Measurements from ENCODE around the gene ADGRD2.

Gene ADGRD2

GRCh38 chr9:124437086-124437485 is 13.2 kb upstream of the ADGRD2 start:
- no peak for DNase-seq (ENCODE audit: low read depth)

GRCh38 chr9:124438091-124438490 is 12.2 kb upstream of the ADGRD2 start:
- DNase-seq (ENCODE audit: low read depth) = no peak

- no peak for DNase-seq (ENCODE audit: low read depth)
Measured at GRCh38 chr9:124439086-124439485, 11.2 kb upstream of the ADGRD2 start.

- DNase-seq (ENCODE audit: low read depth) = no peak
Measured at GRCh38 chr9:124439686-124440243, 10.5 kb upstream of the ADGRD2 start.

DNA sequence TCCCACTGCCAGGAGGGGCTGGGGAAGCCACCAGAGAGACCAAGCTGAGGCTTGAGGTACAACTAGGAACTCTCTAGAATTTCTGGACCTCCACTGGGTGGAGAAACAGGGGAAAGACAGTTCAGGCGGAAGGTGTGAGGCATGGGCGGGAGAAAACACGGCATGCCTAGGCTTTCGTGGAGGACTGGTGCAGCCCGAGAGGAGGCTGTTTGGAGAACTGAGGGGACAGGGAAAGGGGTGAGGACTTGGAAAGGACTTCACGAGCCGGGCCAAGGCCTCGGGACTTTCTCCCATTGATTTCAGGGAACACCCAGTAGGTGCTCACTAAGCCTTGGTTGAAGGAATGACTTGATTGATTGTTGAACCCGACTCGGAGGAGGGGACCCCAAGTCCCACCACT is 9.5 kb upstream of the ADGRD2 start:
- DNase-seq (ENCODE audit: low read depth) = no peak

GRCh38 chr9:124441291-124441690 is 9.0 kb upstream of the ADGRD2 start:
- no peak for DNase-seq (ENCODE audit: low read depth)

GRCh38 chr9:124442379-124442778 is 7.9 kb upstream of the ADGRD2 start:
- no peak for DNase-seq (ENCODE audit: low read depth)

GRCh38 chr9:124442826-124443225 is 7.4 kb upstream of the ADGRD2 start:
- no peak for DNase-seq (ENCODE audit: low read depth)

DNA sequence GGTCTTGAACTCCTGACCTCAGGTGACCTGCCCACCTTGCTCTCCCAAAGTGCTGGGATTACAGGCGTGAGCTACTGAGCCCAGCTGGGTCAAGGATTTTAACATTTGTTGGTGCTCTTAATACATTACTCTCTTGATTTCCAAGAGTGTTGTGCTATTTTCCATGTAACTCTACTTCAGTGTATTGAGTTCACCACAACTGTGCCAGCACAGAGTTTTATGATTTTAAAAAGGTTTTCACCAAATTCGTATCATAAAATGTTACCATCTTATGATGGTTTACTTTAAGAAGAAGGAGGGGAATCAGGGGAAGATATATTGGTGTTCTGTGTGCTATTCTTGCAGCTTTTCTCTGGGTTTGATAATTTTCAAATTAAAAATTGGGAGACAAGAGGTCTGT is 6.6 kb upstream of the ADGRD2 start:
- DNase-seq (ENCODE audit: low read depth) = no peak

DNA sequence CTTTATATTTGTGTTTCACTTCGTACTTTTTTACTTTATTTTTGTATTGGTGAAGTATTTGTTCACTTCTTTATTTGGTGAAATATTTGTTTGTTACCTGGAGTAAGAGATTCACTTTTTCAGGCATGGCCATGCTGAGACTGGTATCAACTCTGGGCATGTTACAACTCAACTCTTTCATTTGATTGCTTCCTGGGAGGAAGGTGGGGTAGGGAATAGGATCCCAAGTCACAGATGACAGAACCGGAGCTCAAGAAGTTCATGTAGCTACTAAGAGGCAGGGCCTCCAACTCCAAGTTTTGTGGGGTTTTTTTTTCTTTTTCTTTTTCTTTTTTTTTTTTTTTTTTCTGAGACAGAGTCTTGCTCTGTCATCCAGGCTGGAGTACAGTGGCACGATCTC is 6.1 kb upstream of the ADGRD2 start:
- no peak for DNase-seq (ENCODE audit: low read depth)

- no peak for DNase-seq (ENCODE audit: low read depth)
Measured at GRCh38 chr9:124447297-124447661, 3.0 kb upstream of the ADGRD2 start.

GRCh38 chr9:124448019-124448418 is 2.2 kb upstream of the ADGRD2 start:
- DNase-seq (ENCODE audit: low read depth) = no peak

GRCh38 chr9:124449381-124450151 is 685 bp upstream of the ADGRD2 start:
- DNase-seq (ENCODE audit: low read depth) = no peak

DNA sequence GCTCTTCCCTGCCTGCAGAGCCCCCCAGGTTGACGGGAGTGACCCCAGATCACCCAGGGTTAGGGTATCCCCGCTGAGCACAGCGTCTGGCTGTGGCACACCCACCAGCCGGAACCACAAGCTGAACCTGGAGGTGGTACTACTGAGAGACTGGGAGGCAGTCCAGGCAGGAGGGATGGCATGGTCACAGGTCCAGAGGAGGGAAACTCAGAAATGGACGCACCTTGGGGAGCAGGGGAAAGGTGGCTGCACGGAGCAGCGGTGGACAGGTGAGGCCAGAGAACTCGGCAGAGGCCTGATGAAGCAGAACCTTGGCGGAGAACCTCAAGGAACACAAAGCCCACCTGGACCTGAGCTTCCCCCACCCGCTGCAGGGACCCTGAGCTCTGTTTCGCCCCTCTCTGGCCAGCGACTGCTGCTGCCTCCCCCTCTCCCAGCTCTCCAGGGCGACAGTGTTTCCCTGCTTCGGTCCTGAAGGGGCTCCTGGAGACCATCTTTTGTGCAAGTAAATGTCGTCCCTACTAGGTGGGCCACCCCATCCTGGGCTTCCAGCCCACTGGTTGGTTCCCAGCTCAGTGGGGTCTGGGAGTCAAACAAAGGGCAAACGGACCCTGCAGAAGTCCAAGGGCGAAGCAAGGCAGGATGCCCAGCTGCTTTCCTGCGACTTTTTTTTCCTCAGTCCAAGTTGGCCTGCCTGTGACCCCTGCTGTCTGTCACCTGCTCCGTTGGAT is 845 bp downstream of the ADGRD2 start:
- no peak for DNase-seq (ENCODE audit: low read depth)

GRCh38 chr9:124452326-124452725 is 2.1 kb downstream of the ADGRD2 start:
- DNase-seq (ENCODE audit: low read depth) = no peak

GRCh38 chr9:124452841-124453585 is 2.8 kb downstream of the ADGRD2 start:
- DNase-seq (ENCODE audit: low read depth) = no peak

GRCh38 chr9:124453586-124454191 is 3.4 kb downstream of the ADGRD2 start:
- DNase-seq (ENCODE audit: low read depth) = no peak

GRCh38 chr9:124454296-124454695 is 4.0 kb downstream of the ADGRD2 start:
- no peak for DNase-seq (ENCODE audit: low read depth)

- DNase-seq (ENCODE audit: low read depth) = no peak
Measured at GRCh38 chr9:124454791-124455443, 4.7 kb downstream of the ADGRD2 start.

GRCh38 chr9:124455820-124456219 is 5.6 kb downstream of the ADGRD2 start:
- DNase-seq (ENCODE audit: low read depth) = no peak

GRCh38 chr9:124456341-124457078 is 6.3 kb downstream of the ADGRD2 start:
- DNase-seq (ENCODE audit: low read depth) = no peak

Data from activated T-cell treated with anti-CD3 and anti-CD28 coated beads for 48 hours (primary cell).